A549 treated with AZD9567 at 1 μM for 4 hours (cell line): ENCODE results near the gene ZNF177. TPM values are rescaled to one million over a fixed set of nuclear protein-coding genes. Genes with fewer than 3 reads are reported as not detected.

Experiments used
- total RNA-seq: library from RNA; stranded (reverse); fragments of 200-300 nt; extraction: Qiagen RNA extraction; gene quantifications from 5 replicates; pipeline ENCODE4 v1.2.3, GENCODE V29; 2022; ENCODE audit not compliant: insufficient read depth

Gene ZNF177
- 0.34 to 0.64 TPM (median 0.51 TPM) in 4 of 5 replicates, not detected in the other for total RNA-seq

DNA sequence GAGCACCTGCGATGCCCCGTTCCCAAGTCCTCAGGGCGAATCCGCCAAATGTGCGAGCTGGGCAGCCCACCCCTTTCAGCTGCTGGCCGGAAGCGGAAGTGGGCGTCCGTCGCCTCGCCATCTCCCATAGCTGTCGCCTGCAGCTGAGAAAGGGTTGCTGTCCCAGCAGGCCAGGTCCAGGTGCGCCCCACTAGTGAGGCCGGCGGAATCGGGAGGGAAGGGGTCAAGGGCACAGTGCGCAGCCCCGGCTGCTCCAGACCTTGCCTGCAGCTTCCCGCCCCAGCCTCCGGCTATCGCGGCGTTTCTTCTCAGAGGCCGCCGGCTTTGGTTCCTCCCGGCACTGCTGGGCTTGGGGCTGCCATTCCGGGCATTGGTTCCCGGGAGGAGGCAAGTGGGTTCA lies at the start of gene ZNF177:
Gene ZNF177 (plus strand): TSS at position 109 of the 400 bp plus-strand sequence. CDS start 15,299 bp downstream, outside the sequence.

GRCh38 chr19:9323919-9324583 lies 38.8 kb upstream of the ZNF177 start, which contains the start of gene ZNF559:
ZNF559 (plus strand) TSS chr19:9324179; CDS start chr19:9338550, 14,371 bp downstream.

Other genes with a start within 250 kb of the ZNF177 start
- not detected in 5 replicates for gene OR7G1, start 247.2 kb upstream of the ZNF177 start, total RNA-seq
- not detected in 5 replicates for gene OR7G3, start 236.1 kb upstream of the ZNF177 start, total RNA-seq
- gene ZNF317, start 222.6 kb upstream of the ZNF177 start, total RNA-seq: 15.9 to 19.9 TPM (median 18.5 TPM) in 5 replicates
- gene OR7D2, start 184.0 kb upstream of the ZNF177 start, total RNA-seq: not detected in 5 replicates
- gene OR7D4, start 143.4 kb upstream of the ZNF177 start, total RNA-seq: not detected in 5 replicates
- gene OR7E24, start 112.1 kb upstream of the ZNF177 start, total RNA-seq: not detected in 5 replicates
- gene ZNF699, start 53.2 kb upstream of the ZNF177 start, total RNA-seq: 0.82 to 1.7 TPM (median 1.2 TPM) in 5 replicates
- 1.8 to 4.5 TPM (median 4.4 TPM) in 5 replicates for gene ZNF559, start 38.8 kb upstream of the ZNF177 start, total RNA-seq
- gene ZNF266, start 72.6 kb downstream of the ZNF177 start, total RNA-seq: 3.1 to 3.5 TPM (median 3.2 TPM) in 5 replicates
- not detected in 5 replicates for gene ZNF560, start 135.6 kb downstream of the ZNF177 start, total RNA-seq
- 0.63 to 0.95 TPM (median 0.74 TPM) in 5 replicates for gene ZNF426, start 175.6 kb downstream of the ZNF177 start, total RNA-seq
- 3.2 to 3.9 TPM (median 3.4 TPM) in 5 replicates for gene ZNF121, start 221.5 kb downstream of the ZNF177 start, total RNA-seq